MCF 10A (cell line): Measurements from ENCODE around the gene DOK6. TPM values are rescaled to one million over a fixed set of nuclear protein-coding genes. Genes with fewer than 3 reads are reported as not detected.

Experiments
- BruUV-seq: library from RNA; stranded (reverse); fragments of 400-500 nt; replicated peaks from 2 replicates; lab custom pipeline; 2021; lab: Mats Ljungman, UMichigan
- CTCF ChIA-PET: fragments of 300-600 bp; sonication (Branson Sonifier 250); formaldehyde crosslinking; extraction: SDS; loops from one replicate; lab custom pipeline; 2021; ENCODE audit warnings: antibody characterized with exemption, inconsistent platforms; lab: Yijun Ruan, JAX
- POLR2A ChIA-PET: fragments of 300-600, 350-650 bp; sonication (Branson Sonifier 250); formaldehyde crosslinking; extraction: SDS; loops from one replicate; lab custom pipeline; 2020; ENCODE audit warnings: antibody characterized with exemption, inconsistent platforms; lab: Yijun Ruan, JAX
- DNase-seq: peaks from one replicate; pipeline ENCODE4 v3.0.0-alpha.2; 2018; ENCODE audit not compliant: unreplicated experiment
- H3K27ac Mint-ChIP-seq: one replicate; pipeline ENCODE4 v1.8.0; 2022; ENCODE audit warnings: mild to moderate bottlenecking, low read depth, mixed read lengths; ENCODE audit not compliant: unreplicated experiment
- H3K27me3 Mint-ChIP-seq: one replicate; pipeline ENCODE4 v1.8.0; 2022; ENCODE audit warnings: mixed read lengths; ENCODE audit not compliant: insufficient read depth, unreplicated experiment
- H3K36me3 Mint-ChIP-seq: one replicate; pipeline ENCODE4 v1.8.0; 2022; ENCODE audit warnings: mild to moderate bottlenecking, moderate library complexity, mixed read lengths; ENCODE audit not compliant: insufficient read depth, unreplicated experiment
- H3K4me1 Mint-ChIP-seq: one replicate; pipeline ENCODE4 v1.8.0; 2022; ENCODE audit warnings: mixed read lengths; ENCODE audit not compliant: insufficient read depth, unreplicated experiment
- H3K4me3 Mint-ChIP-seq: one replicate; pipeline ENCODE4 v1.8.0; 2022; ENCODE audit warnings: mild to moderate bottlenecking, moderate library complexity, mixed read lengths; ENCODE audit not compliant: unreplicated experiment
- H3K9me3 Mint-ChIP-seq: one replicate; pipeline ENCODE4 v1.8.0; 2022; ENCODE audit warnings: mixed read lengths; ENCODE audit not compliant: unreplicated experiment
- intact Hi-C: fragments of 100-400 bp; cut with micrococcal nuclease; formaldehyde crosslinking; loops from 2 replicates; pipeline ENCODE4 v1.14.1; 2022
- total RNA-seq: library from RNA; stranded (reverse); gene quantifications from 2 replicates; pipeline ENCODE4 v1.2.3, GENCODE V29; 2022
- TF ChIP-seq, protein P1 (sequence below): fragments of 200-600 bp; IDR thresholded peaks from one replicate; pipeline ENCODE4 v1.8.0; 2022; ENCODE audit warnings: antibody characterized with exemption, mild to moderate bottlenecking; ENCODE audit not compliant: unreplicated experiment

DOK6 gene
- total RNA-seq, 1 experiment from 2014 or later: not detected

DNA sequence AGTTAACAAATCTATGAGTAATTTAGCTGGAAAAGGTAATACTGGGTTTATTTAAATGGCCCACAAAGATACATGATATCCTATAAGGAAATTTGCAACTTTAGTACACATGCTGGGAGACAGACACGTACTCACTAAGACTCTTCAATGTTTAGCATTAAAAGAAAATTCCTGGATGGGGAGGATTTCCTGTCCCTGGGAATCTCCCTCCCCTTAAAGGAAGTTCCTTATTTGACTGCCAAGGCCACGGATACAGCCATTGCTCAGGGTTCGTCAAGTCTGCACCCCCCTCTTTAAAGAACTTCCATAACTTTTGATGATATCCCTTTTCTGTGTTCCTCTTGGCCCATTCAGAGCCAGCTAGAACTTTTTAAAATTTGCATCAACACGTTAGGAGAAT, 279.4 kb downstream of the DOK6 start:
- Mint-ChIP-seq H3K27ac (no peak overlapping the region), H3K27me3 (peaks cover 18% of the 10 kb centered on the region), H3K4me3 (no peak overlapping the region), H3K9me3 (no peaks in the 10 kb centered on the region), H3K36me3 (no peaks in the 10 kb centered on the region), H3K4me1 (no peaks in the 10 kb centered on the region)
- TF ChIP-seq, protein P1, sequence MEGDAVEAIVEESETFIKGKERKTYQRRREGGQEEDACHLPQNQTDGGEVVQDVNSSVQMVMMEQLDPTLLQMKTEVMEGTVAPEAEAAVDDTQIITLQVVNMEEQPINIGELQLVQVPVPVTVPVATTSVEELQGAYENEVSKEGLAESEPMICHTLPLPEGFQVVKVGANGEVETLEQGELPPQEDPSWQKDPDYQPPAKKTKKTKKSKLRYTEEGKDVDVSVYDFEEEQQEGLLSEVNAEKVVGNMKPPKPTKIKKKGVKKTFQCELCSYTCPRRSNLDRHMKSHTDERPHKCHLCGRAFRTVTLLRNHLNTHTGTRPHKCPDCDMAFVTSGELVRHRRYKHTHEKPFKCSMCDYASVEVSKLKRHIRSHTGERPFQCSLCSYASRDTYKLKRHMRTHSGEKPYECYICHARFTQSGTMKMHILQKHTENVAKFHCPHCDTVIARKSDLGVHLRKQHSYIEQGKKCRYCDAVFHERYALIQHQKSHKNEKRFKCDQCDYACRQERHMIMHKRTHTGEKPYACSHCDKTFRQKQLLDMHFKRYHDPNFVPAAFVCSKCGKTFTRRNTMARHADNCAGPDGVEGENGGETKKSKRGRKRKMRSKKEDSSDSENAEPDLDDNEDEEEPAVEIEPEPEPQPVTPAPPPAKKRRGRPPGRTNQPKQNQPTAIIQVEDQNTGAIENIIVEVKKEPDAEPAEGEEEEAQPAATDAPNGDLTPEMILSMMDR: no peak
- intact Hi-C loops: no loop called here
- ChIA-PET POLR2A (no interaction called here), CTCF (interaction anchor here (1.0 kb wide), 1 partner anchor 9 kb away, joined by 3 read pairs; no protein-coding TSS in a partner anchor)
- no peak for DNase-seq
- BruUV-seq: no TSS peak

DNA sequence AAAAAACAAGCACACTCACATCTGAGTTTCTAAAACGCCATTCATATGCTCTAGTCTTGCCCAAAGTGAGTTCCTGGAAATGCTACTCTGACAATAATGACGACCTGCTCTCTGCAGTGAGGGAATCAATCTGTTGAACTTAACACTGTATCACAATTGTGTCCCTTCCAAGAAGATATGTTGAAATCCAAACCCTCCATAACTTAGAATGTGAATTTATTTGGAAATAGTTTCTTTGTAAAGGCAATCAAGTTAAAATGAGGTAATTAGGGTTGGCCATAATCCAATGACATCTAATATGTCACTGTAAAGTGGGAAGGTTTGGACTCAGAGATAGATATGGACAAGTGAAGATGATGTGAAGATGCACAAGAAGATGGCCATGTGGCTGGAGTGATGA, 282.5 kb downstream of the DOK6 start:
- no peaks in the 10 kb centered on the region for H3K36me3 Mint-ChIP-seq
- no peak overlapping the region for H3K4me3 Mint-ChIP-seq
- ChIA-PET CTCF (no interaction called here), POLR2A (no interaction called here)
- TF ChIP-seq, protein P1: no peak
- intact Hi-C loops: no loop called here
- no peaks in the 10 kb centered on the region for H3K9me3 Mint-ChIP-seq
- no peak overlapping the region for H3K27ac Mint-ChIP-seq
- BruUV-seq: no TSS peak
- no peak for DNase-seq
- no peaks in the 10 kb centered on the region for H3K4me1 Mint-ChIP-seq
- peaks cover 15% of the 10 kb centered on the region for H3K27me3 Mint-ChIP-seq

DNA sequence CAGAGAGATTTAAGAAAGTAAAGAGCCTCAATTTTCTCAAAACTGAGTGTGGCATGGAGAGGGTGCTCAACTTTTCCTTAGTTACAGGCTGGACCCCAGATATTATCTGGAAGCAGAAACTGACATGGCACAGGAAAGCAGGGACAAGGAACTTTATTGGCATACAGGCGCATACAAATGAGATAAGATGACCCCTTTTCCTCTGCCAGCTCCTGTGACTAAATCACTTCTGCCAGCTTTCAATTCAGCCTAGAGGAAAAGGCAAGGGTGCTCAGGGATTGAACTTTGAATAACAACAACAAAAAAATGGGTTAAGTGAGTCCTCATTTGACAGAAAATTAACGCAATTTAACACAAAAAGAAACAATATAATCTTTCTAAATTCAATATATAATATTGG, 284.1 kb downstream of the DOK6 start:
- Mint-ChIP-seq H3K27ac (no peak overlapping the region), H3K4me3 (no peak overlapping the region), H3K27me3 (peaks cover 15% of the 10 kb centered on the region), H3K9me3 (no peaks in the 10 kb centered on the region), H3K36me3 (no peaks in the 10 kb centered on the region), H3K4me1 (no peaks in the 10 kb centered on the region)
- intact Hi-C loops: no loop called here
- TF ChIP-seq, protein P1: no peak
- BruUV-seq: no TSS peak
- DNase-seq: no peak
- ChIA-PET CTCF (interaction anchor here (0.6 kb wide), 1 partner anchor 266 kb away, joined by 3 read pairs; no protein-coding TSS in a partner anchor), POLR2A (no interaction called here)

DNA sequence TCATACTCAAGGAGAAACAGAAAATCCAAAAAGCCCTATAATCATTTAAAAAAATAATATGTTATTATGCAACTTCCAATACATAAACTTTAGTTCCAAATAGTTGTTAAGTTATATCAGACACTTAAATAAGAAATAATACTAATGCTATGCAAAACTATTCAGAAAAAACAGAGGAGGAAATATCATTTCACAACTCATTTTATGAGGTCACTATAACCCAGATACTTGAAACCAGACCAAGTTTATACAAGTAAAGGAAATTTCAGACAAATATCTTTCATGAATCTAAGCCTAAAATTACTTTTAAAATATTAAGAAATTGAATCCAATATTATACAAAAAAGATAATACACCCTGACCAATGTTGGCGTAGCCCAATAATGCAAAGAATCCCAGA, 286.2 kb downstream of the DOK6 start:
- no peak for DNase-seq
- Mint-ChIP-seq H3K36me3 (no peaks in the 10 kb centered on the region), H3K27me3 (peaks cover 15% of the 10 kb centered on the region), H3K9me3 (no peaks in the 10 kb centered on the region), H3K4me3 (no peak overlapping the region), H3K27ac (no peak overlapping the region), H3K4me1 (no peaks in the 10 kb centered on the region)
- intact Hi-C loops: no loop called here
- CTCF ChIA-PET: no interaction called here
- TF ChIP-seq, protein P1: no peak
- POLR2A ChIA-PET: interaction anchor here (0.7 kb wide), 1 partner anchor 18 kb away, joined by 3 read pairs; no protein-coding TSS in a partner anchor
- BruUV-seq: no TSS peak
